Measurements from ENCODE around the gene AACS.

AACS gene

DNA sequence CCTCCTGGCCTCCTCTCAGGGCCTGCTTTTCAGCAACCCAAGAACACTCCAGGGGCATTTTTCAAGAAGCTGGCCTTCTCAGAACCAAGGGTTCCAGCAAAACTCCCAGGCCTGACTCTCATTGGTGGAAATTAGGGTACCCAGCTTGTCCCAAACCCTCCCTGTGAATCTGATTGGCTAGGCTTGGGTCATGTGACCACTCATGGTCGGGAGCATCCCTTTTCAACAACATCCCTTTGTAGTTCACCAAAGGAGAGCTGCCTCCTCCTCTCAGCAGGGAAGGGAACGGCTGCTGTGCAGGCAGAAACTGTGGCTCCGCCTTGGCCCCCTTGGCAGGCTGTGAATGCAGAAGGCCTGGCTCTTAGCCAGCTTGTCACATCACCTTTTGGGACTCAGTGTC is 94.5 kb downstream of the AACS start:
- Histone ChIP-seq H3K4me1 (ENCODE audit: control insufficient read depth, low read depth, low read length) (no peaks in the 10 kb centered on the region), H3K18ac (ENCODE audit: low read length) (no peak overlapping the region), H3K4ac (ENCODE audit: low read depth, low read length) (no peak overlapping the region), H2BK15ac (replicated peaks; ENCODE audit: low read depth) (no peak overlapping the region), H3K23ac (ENCODE audit: low read length) (no peak overlapping the region), H2BK120ac (ENCODE audit: low read depth, low read length) (no peak overlapping the region), H2AK5ac (ENCODE audit: low read length) (no peak overlapping the region), H3K9ac (ENCODE audit: low read length) (no peak overlapping the region), H3K79me2 (ENCODE audit: control insufficient read depth, insufficient read depth, low read length) (no peaks in the 10 kb centered on the region), H3K79me1 (ENCODE audit: low read length) (no peaks in the 10 kb centered on the region), H3K56ac (ENCODE audit: low read length) (no peak overlapping the region), H2BK5ac (ENCODE audit: low read length) (no peak overlapping the region), H3K27ac (ENCODE audit: low read depth, low read length) (no peak overlapping the region), H4K8ac (ENCODE audit: low read depth, low read length) (no peak overlapping the region), H3K4me3 (ENCODE audit: low read length) (no peak overlapping the region), H3K4me2 (ENCODE audit: low read length) (no peak overlapping the region), H4K5ac (ENCODE audit: low read length) (no peak overlapping the region), H3K27me3 (ENCODE audit: insufficient read depth, low read length, poor library complexity) (no peaks in the 10 kb centered on the region), H3K36me3 (ENCODE audit: control insufficient read depth, insufficient read depth, low read length) (no peaks in the 10 kb centered on the region)
- WGBS (ENCODE audit: extremely low coverage, insufficient coverage, low lambda C conversion rate) = no CpG with 5 or more reads among the region's 3 CpGs
- peak; percentile 47 for DNase-seq

DNA sequence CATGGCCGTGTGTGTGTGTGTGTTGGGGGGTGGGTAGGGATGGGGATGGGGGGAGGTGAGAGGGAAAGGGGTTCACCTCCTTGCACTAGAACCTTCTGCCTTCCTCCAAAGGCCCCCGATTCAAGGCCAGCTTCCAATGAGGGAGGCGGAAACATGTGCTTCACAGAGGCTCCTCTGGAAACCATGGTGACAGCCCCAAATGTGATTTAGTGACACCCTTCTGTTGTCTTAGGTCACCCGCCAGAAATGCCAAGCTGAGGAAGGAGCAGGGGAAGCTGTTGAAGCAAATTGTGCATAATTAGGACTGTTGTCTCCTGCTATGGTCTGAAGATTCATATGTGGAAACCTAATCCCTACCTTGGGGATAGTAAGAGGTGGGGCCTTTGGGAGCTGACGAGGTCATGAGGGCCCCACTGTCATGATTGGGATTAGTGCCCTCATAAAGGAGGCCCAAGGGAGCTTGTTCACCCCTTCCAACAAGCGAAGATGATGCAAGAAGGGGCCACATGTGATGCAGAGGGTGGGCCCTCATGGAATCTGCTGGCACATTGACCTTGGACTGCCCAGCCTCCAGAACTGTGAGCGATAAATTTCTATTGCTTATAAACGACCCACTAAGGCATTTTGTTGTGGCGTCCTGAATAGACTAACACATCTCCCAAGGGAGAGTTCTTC is 95.2 kb downstream of the AACS start:
- H3K27me3 ChIP-seq (ENCODE audit: insufficient read depth, low read length, poor library complexity) = no peaks in the 10 kb centered on the region
- H3K18ac ChIP-seq (ENCODE audit: low read length) = no peak overlapping the region
- no peak overlapping the region for H3K27ac ChIP-seq (ENCODE audit: low read depth, low read length)
- no peak overlapping the region for H2AK5ac ChIP-seq (ENCODE audit: low read length)
- no peak overlapping the region for H3K4ac ChIP-seq (ENCODE audit: low read depth, low read length)
- H3K79me1 ChIP-seq (ENCODE audit: low read length) = no peaks in the 10 kb centered on the region
- no peak overlapping the region for H3K4me3 ChIP-seq (ENCODE audit: low read length)
- H3K56ac ChIP-seq (ENCODE audit: low read length) = no peak overlapping the region
- no peaks in the 10 kb centered on the region for H3K79me2 ChIP-seq (ENCODE audit: control insufficient read depth, insufficient read depth, low read length)
- H4K8ac ChIP-seq (ENCODE audit: low read depth, low read length) = no peak overlapping the region
- H3K4me1 ChIP-seq (ENCODE audit: control insufficient read depth, low read depth, low read length) = no peaks in the 10 kb centered on the region
- no peak overlapping the region for H3K9ac ChIP-seq (ENCODE audit: low read length)
- WGBS (ENCODE audit: extremely low coverage, insufficient coverage, low lambda C conversion rate) = no CpG with 5 or more reads among the region's 9 CpGs
- H2BK120ac ChIP-seq (ENCODE audit: low read depth, low read length) = no peak overlapping the region
- no peak overlapping the region for H3K4me2 ChIP-seq (ENCODE audit: low read length)
- H2BK5ac ChIP-seq (ENCODE audit: low read length) = no peak overlapping the region
- no peak overlapping the region for H4K5ac ChIP-seq (ENCODE audit: low read length)
- no peak overlapping the region for H3K23ac ChIP-seq (ENCODE audit: low read length)
- no peak for DNase-seq
- H2BK15ac ChIP-seq (replicated peaks; ENCODE audit: low read depth) = no peak overlapping the region
- no peaks in the 10 kb centered on the region for H3K36me3 ChIP-seq (ENCODE audit: control insufficient read depth, insufficient read depth, low read length)

DNA sequence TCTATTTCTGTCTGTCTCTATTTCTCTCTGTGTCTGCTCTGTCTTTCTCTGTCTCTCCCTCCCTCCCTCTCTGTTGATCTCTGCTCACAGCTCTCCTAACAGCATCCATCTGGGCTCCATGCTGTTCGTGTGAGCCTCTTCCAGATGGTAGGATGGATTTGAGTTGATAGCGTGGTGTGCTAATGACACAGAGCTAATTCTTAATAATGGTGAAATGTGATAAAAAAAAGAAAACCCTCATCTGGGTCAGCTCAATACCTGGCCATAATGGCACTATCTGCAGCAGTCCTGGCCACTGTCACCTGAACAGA is 96.4 kb downstream of the AACS start:
- Histone ChIP-seq H4K5ac (ENCODE audit: low read length) (no peak overlapping the region), H3K79me1 (ENCODE audit: low read length) (no peaks in the 10 kb centered on the region), H3K4me3 (ENCODE audit: low read length) (no peak overlapping the region), H3K18ac (ENCODE audit: low read length) (no peak overlapping the region), H2BK120ac (ENCODE audit: low read depth, low read length) (no peak overlapping the region), H3K4me1 (ENCODE audit: control insufficient read depth, low read depth, low read length) (no peaks in the 10 kb centered on the region), H3K4ac (ENCODE audit: low read depth, low read length) (no peak overlapping the region), H3K23ac (ENCODE audit: low read length) (no peak overlapping the region), H3K56ac (ENCODE audit: low read length) (no peak overlapping the region), H3K9ac (ENCODE audit: low read length) (no peak overlapping the region), H3K27me3 (ENCODE audit: insufficient read depth, low read length, poor library complexity) (no peaks in the 10 kb centered on the region), H3K36me3 (ENCODE audit: control insufficient read depth, insufficient read depth, low read length) (no peaks in the 10 kb centered on the region), H2BK15ac (replicated peaks; ENCODE audit: low read depth) (no peak overlapping the region), H3K79me2 (ENCODE audit: control insufficient read depth, insufficient read depth, low read length) (no peaks in the 10 kb centered on the region), H3K4me2 (ENCODE audit: low read length) (no peak overlapping the region), H3K27ac (ENCODE audit: low read depth, low read length) (no peak overlapping the region), H2AK5ac (ENCODE audit: low read length) (no peak overlapping the region), H4K8ac (ENCODE audit: low read depth, low read length) (no peak overlapping the region), H2BK5ac (ENCODE audit: low read length) (no peak overlapping the region)
- peak; percentile 42 for DNase-seq
- WGBS (ENCODE audit: extremely low coverage, insufficient coverage, low lambda C conversion rate) = no CpG with 5 or more reads among the region's 2 CpGs

DNA sequence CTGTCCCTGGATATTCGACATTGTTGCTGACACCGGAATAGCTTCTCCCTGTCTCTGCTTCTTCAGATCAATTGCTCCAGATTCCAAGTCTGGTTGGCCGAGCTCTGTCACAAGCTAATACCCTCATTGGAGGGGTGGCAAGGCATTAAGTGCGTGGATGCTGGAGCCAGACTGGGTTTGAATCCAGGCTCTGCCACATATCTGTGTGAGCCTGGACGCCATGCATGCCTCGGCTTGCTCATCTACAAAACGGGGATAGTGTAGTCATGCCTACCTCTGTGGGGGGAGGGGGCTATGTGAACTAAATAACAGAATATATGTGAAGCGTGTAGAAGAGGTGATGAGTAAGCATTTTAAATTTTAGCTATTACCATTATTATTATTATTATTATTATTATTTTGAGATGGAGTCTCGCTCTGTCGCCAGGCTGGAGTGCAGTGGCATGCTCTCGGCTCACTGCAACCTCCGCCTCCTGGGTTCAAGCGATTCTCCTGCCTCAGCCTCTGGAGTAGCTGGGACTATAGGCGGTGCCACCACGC is 97.3 kb downstream of the AACS start:
- Histone ChIP-seq H3K27me3 (ENCODE audit: insufficient read depth, low read length, poor library complexity) (no peaks in the 10 kb centered on the region), H2AK5ac (ENCODE audit: low read length) (no peak overlapping the region), H4K8ac (ENCODE audit: low read depth, low read length) (no peak overlapping the region), H3K27ac (ENCODE audit: low read depth, low read length) (no peak overlapping the region), H3K36me3 (ENCODE audit: control insufficient read depth, insufficient read depth, low read length) (no peaks in the 10 kb centered on the region), H3K23ac (ENCODE audit: low read length) (no peak overlapping the region), H2BK5ac (ENCODE audit: low read length) (no peak overlapping the region), H2BK120ac (ENCODE audit: low read depth, low read length) (no peak overlapping the region), H3K4me3 (ENCODE audit: low read length) (no peak overlapping the region), H3K4me1 (ENCODE audit: control insufficient read depth, low read depth, low read length) (no peaks in the 10 kb centered on the region), H3K4ac (ENCODE audit: low read depth, low read length) (no peak overlapping the region), H3K9ac (ENCODE audit: low read length) (no peak overlapping the region), H3K4me2 (ENCODE audit: low read length) (no peak overlapping the region), H2BK15ac (replicated peaks; ENCODE audit: low read depth) (no peak overlapping the region), H3K56ac (ENCODE audit: low read length) (no peak overlapping the region), H3K18ac (ENCODE audit: low read length) (no peak overlapping the region), H4K5ac (ENCODE audit: low read length) (no peak overlapping the region), H3K79me1 (ENCODE audit: low read length) (no peaks in the 10 kb centered on the region), H3K79me2 (ENCODE audit: control insufficient read depth, insufficient read depth, low read length) (no peaks in the 10 kb centered on the region)
- DNase-seq = no peak
- WGBS (ENCODE audit: extremely low coverage, insufficient coverage, low lambda C conversion rate) = no CpG with 5 or more reads among the region's 15 CpGs

DNA sequence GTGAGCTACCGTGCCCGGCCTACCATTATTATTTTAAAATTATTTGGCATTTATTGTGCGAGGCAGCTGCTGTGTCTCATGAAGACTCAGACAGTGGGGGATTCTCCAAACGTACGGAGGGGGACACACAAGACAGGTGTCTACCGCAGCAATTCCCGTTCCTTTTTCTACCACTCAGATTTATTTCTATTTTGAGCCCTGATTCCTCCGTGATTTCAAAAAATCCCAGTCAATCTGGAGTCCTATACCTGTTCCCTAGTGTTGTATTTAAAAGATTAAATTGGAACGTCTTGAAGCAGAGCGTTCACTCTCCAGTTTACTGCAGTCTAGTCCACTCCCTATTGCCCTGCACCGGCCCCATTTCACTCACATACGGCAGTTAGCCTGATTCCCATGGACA is 97.9 kb downstream of the AACS start:
- no peak overlapping the region for H3K4me2 ChIP-seq (ENCODE audit: low read length)
- H3K27me3 ChIP-seq (ENCODE audit: insufficient read depth, low read length, poor library complexity) = no peaks in the 10 kb centered on the region
- H3K4me1 ChIP-seq (ENCODE audit: control insufficient read depth, low read depth, low read length) = no peaks in the 10 kb centered on the region
- no peak overlapping the region for H3K56ac ChIP-seq (ENCODE audit: low read length)
- H3K4ac ChIP-seq (ENCODE audit: low read depth, low read length) = no peak overlapping the region
- no peak overlapping the region for H2BK120ac ChIP-seq (ENCODE audit: low read depth, low read length)
- H3K18ac ChIP-seq (ENCODE audit: low read length) = no peak overlapping the region
- H4K8ac ChIP-seq (ENCODE audit: low read depth, low read length) = no peak overlapping the region
- no peak overlapping the region for H3K23ac ChIP-seq (ENCODE audit: low read length)
- no peaks in the 10 kb centered on the region for H3K79me1 ChIP-seq (ENCODE audit: low read length)
- H3K36me3 ChIP-seq (ENCODE audit: control insufficient read depth, insufficient read depth, low read length) = no peaks in the 10 kb centered on the region
- H3K9ac ChIP-seq (ENCODE audit: low read length) = no peak overlapping the region
- H2AK5ac ChIP-seq (ENCODE audit: low read length) = no peak overlapping the region
- H3K79me2 ChIP-seq (ENCODE audit: control insufficient read depth, insufficient read depth, low read length) = no peaks in the 10 kb centered on the region
- WGBS (ENCODE audit: extremely low coverage, insufficient coverage, low lambda C conversion rate) = no CpG with 5 or more reads among the region's 12 CpGs
- H4K5ac ChIP-seq (ENCODE audit: low read length) = no peak overlapping the region
- H3K4me3 ChIP-seq (ENCODE audit: low read length) = no peak overlapping the region
- H3K27ac ChIP-seq (ENCODE audit: low read depth, low read length) = no peak overlapping the region
- no peak overlapping the region for H2BK5ac ChIP-seq (ENCODE audit: low read length)
- no peak overlapping the region for H2BK15ac ChIP-seq (replicated peaks; ENCODE audit: low read depth)
- no peak for DNase-seq

DNA sequence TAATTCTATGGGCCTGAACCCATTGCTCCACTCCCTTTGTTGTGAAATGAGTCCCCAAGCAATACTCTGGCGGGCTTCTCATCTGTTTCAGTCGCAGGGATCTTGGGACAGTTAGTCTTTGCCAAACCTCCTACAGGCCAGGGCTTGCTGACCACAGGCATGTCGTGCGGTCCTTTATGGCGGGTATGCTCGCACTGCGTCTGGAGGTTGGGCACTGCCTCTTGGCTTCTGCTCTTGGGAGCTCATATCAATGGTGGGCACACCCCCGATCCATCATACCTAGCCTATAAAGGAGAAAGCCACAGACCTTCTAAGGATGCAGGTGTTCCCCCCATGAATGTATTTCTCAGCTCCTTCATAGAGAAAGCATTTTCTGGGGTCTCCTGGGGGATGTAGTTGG is 99.3 kb downstream of the AACS start:
- Histone ChIP-seq H3K56ac (ENCODE audit: low read length) (no peak overlapping the region), H4K8ac (ENCODE audit: low read depth, low read length) (no peak overlapping the region), H2AK5ac (ENCODE audit: low read length) (no peak overlapping the region), H3K4me2 (ENCODE audit: low read length) (no peak overlapping the region), H2BK120ac (ENCODE audit: low read depth, low read length) (no peak overlapping the region), H3K4ac (ENCODE audit: low read depth, low read length) (no peak overlapping the region), H4K5ac (ENCODE audit: low read length) (no peak overlapping the region), H2BK5ac (ENCODE audit: low read length) (no peak overlapping the region), H3K79me2 (ENCODE audit: control insufficient read depth, insufficient read depth, low read length) (no peaks in the 10 kb centered on the region), H3K79me1 (ENCODE audit: low read length) (no peaks in the 10 kb centered on the region), H3K27ac (ENCODE audit: low read depth, low read length) (no peak overlapping the region), H2BK15ac (replicated peaks; ENCODE audit: low read depth) (no peak overlapping the region), H3K9ac (ENCODE audit: low read length) (no peak overlapping the region), H3K18ac (ENCODE audit: low read length) (no peak overlapping the region), H3K36me3 (ENCODE audit: control insufficient read depth, insufficient read depth, low read length) (no peaks in the 10 kb centered on the region), H3K4me3 (ENCODE audit: low read length) (no peak overlapping the region), H3K27me3 (ENCODE audit: insufficient read depth, low read length, poor library complexity) (no peaks in the 10 kb centered on the region), H3K4me1 (ENCODE audit: control insufficient read depth, low read depth, low read length) (no peaks in the 10 kb centered on the region), H3K23ac (ENCODE audit: low read length) (no peak overlapping the region)
- no peak for DNase-seq
- WGBS (ENCODE audit: extremely low coverage, insufficient coverage, low lambda C conversion rate) = no CpG with 5 or more reads among the region's 8 CpGs

All from mesendoderm (in vitro differentiated cells).